ENCODE results near the gene LIPC. TPM values are rescaled to one million over a fixed set of nuclear protein-coding genes. Genes with fewer than 3 reads are reported as not detected.

Gene LIPC
- polyA plus RNA-seq, 3 donors: 0.37 TPM; not detected in 2

DNA sequence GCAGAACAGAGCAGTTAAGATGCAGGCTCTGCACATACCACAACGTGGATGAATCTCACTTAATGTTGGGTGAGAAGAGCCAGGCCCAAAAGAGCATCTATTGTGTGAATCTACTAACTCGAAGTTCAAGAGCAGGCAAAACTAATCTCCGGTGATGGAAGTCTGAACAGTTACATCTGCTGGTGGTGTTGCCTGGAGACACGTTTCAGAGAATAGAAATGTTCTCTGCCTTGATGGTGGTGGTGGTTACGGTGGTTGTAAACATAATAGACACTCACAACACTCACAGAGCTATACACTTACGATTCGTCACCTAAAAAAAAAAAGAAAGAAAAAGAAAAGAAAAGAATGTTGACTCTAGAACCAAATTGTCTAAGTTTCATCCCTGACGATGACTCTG is 86.8 kb downstream of the LIPC start:
- no peak overlapping the region for H2AFZ ChIP-seq (ENCODE audit: insufficient read depth, low read depth, low read length, poor library complexity, severe bottlenecking)
- intact Hi-C loops (cut with micrococcal nuclease): loop anchor here in 1 of 2 donors (5.0 kb wide), 1 partner anchor 191 kb away; no protein-coding TSS in a partner anchor
- Mint-ChIP-seq H3K27ac (peak overlapping the region; percentile 94 to 99 (median 97)), H3K4me3 (peak overlapping the region in 1 of 2 donors; percentile 48), H3K4me1 (peaks cover 80% of the 10 kb centered on the region), H3K36me3 (peaks cover 0 to 4% of the 10 kb centered on the region in 2 donors), H3K27me3 (ENCODE audit: low read depth in 3 of 3) (peaks cover 0 to 3% (median 0%) of the 10 kb centered on the region in 3 donors), H3K9me3 (peaks cover 0 to 2% (median 0%) of the 10 kb centered on the region in 7 donors)
- no peaks in the 10 kb centered on the region for H3K9me3 ChIP-seq (replicated peaks in 1 of 2; ENCODE audit: control insufficient read depth in 1 of 2, insufficient read depth in 1 of 2, low read length in 2 of 2)
- H3K27me3 ChIP-seq (ENCODE audit: control insufficient read depth in 2 of 2, insufficient read depth in 2 of 2, low read length in 2 of 2): no peaks in the 10 kb centered on the region
- H3K79me2 ChIP-seq (ENCODE audit: insufficient read depth, low read length): no peaks in the 10 kb centered on the region
- peak overlapping the region; percentile 68 to 97 for H3K27ac ChIP-seq (ENCODE audit: low read depth in 1 of 2, low read length in 2 of 2)
- TF ChIP-seq, protein P1, sequence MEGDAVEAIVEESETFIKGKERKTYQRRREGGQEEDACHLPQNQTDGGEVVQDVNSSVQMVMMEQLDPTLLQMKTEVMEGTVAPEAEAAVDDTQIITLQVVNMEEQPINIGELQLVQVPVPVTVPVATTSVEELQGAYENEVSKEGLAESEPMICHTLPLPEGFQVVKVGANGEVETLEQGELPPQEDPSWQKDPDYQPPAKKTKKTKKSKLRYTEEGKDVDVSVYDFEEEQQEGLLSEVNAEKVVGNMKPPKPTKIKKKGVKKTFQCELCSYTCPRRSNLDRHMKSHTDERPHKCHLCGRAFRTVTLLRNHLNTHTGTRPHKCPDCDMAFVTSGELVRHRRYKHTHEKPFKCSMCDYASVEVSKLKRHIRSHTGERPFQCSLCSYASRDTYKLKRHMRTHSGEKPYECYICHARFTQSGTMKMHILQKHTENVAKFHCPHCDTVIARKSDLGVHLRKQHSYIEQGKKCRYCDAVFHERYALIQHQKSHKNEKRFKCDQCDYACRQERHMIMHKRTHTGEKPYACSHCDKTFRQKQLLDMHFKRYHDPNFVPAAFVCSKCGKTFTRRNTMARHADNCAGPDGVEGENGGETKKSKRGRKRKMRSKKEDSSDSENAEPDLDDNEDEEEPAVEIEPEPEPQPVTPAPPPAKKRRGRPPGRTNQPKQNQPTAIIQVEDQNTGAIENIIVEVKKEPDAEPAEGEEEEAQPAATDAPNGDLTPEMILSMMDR (IDR thresholded peaks at IDR 0.05): no peak
- DNase-seq: peak in 1 of 3 donors; percentile 12
- H4K20me1 ChIP-seq (ENCODE audit: insufficient read depth, low read length): no peaks in the 10 kb centered on the region
- no peaks in the 10 kb centered on the region for H3K36me3 ChIP-seq (replicated peaks in 1 of 2; ENCODE audit: control insufficient read depth in 1 of 2, insufficient read depth in 2 of 2, low read length in 2 of 2)
- WGBS (ENCODE audit: insufficient coverage): 25% methylated on average over 1 of the region's 8 CpGs
- H3K4me1 ChIP-seq (ENCODE audit: control insufficient read depth in 1 of 2, insufficient read depth in 2 of 2, low read length in 2 of 2): peaks cover 77 to 82% of the 10 kb centered on the region in 2 donors
- H3K4me2 ChIP-seq (replicated peaks; ENCODE audit: extremely low read depth, low read length, poor library complexity, severe bottlenecking): peak overlapping the region; percentile 32
- H3K4me3 ChIP-seq (replicated peaks in 1 of 3; ENCODE audit: low read depth in 2 of 3, low read length in 3 of 3): no peak overlapping the region
- H3K9ac ChIP-seq (ENCODE audit: insufficient read depth, low read length, poor library complexity, severe bottlenecking): peak overlapping the region; percentile 57

DNA sequence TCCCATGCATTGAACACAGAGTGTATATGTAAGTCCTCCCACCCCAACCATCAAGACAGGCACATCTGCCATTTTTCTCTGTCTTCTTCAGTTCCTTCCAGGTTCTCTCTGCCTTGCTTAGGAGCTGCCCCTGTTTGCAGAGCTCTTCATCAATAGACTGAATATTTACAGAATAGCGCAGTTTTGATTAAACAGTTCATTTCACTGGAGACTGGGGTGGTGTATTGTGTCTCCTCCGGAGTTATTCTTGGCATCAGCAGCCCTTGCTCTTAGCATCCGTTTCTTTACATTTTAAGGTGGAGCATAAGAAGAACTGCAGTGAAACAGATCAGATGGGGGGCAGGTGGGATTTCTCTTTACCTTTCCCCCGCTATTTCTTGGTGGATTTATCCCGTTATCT is 87.7 kb downstream of the LIPC start:
- Mint-ChIP-seq H3K4me3 (no peak overlapping the region), H3K27ac (peak overlapping the region; percentile 9 to 98 (median 98))
- TF ChIP-seq, protein P1 (IDR thresholded peaks at IDR 0.05): no peak

More for the DNA sequence above, 87.7 kb downstream of the LIPC start:
- Histone ChIP-seq H3K4me2 (replicated peaks; ENCODE audit: extremely low read depth, low read length, poor library complexity, severe bottlenecking) (no peak overlapping the region), H2AFZ (ENCODE audit: insufficient read depth, low read depth, low read length, poor library complexity, severe bottlenecking) (no peak overlapping the region), H3K27ac (ENCODE audit: low read depth in 1 of 2, low read length in 2 of 2) (peak overlapping the region in 1 of 2 donors; percentile 99), H3K9ac (ENCODE audit: insufficient read depth, low read length, poor library complexity, severe bottlenecking) (no peak overlapping the region), H3K4me3 (replicated peaks in 1 of 3; ENCODE audit: low read depth in 2 of 3, low read length in 3 of 3) (no peak overlapping the region), H4K20me1 (ENCODE audit: insufficient read depth, low read length) (no peaks in the 10 kb centered on the region), H3K4me1 (ENCODE audit: control insufficient read depth in 1 of 2, insufficient read depth in 2 of 2, low read length in 2 of 2) (peaks cover 86 to 91% of the 10 kb centered on the region in 2 donors), H3K79me2 (ENCODE audit: insufficient read depth, low read length) (no peaks in the 10 kb centered on the region), H3K36me3 (replicated peaks in 1 of 2; ENCODE audit: control insufficient read depth in 1 of 2, insufficient read depth in 2 of 2, low read length in 2 of 2) (no peaks in the 10 kb centered on the region), H3K9me3 (replicated peaks in 1 of 2; ENCODE audit: control insufficient read depth in 1 of 2, insufficient read depth in 1 of 2, low read length in 2 of 2) (no peaks in the 10 kb centered on the region), H3K27me3 (ENCODE audit: control insufficient read depth in 2 of 2, insufficient read depth in 2 of 2, low read length in 2 of 2) (no peaks in the 10 kb centered on the region)
- no peak for DNase-seq
- Mint-ChIP-seq H3K4me1 (peaks cover 88% of the 10 kb centered on the region), H3K36me3 (peaks cover 0 to 4% of the 10 kb centered on the region in 2 donors), H3K27me3 (ENCODE audit: low read depth in 3 of 3) (peaks cover 0 to 3% (median 0%) of the 10 kb centered on the region in 3 donors), H3K9me3 (peaks cover 0 to 2% (median 0%) of the 10 kb centered on the region in 7 donors)
- intact Hi-C loops (cut with micrococcal nuclease): loop anchor here in 1 of 2 donors (5.0 kb wide), 1 partner anchor 192 kb away; no protein-coding TSS in a partner anchor
- no CpG with 5 or more reads among the region's 5 CpGs for WGBS (ENCODE audit: insufficient coverage)

All from CD14-positive monocyte (primary cell).